ENCODE measurements around the gene NPEPL1. TPM values are rescaled to one million over a fixed set of nuclear protein-coding genes. Genes with fewer than 3 reads are reported as not detected.

NPEPL1 gene
- total RNA-seq, 1 experiment from 2014 or later = 23.4 TPM

- BruUV-seq (replicated peaks) = no TSS peak
- Mint-ChIP-seq H3K36me3 (ENCODE audit: insufficient read depth, unreplicated experiment) (peaks cover 7% of the 10 kb centered on the region), H3K27me3 (ENCODE audit: insufficient read depth, unreplicated experiment) (no peaks in the 10 kb centered on the region)
These were observed 3.3 kb downstream of the NPEPL1 start for GRCh38 chr20:58695895-58696375.

DNA sequence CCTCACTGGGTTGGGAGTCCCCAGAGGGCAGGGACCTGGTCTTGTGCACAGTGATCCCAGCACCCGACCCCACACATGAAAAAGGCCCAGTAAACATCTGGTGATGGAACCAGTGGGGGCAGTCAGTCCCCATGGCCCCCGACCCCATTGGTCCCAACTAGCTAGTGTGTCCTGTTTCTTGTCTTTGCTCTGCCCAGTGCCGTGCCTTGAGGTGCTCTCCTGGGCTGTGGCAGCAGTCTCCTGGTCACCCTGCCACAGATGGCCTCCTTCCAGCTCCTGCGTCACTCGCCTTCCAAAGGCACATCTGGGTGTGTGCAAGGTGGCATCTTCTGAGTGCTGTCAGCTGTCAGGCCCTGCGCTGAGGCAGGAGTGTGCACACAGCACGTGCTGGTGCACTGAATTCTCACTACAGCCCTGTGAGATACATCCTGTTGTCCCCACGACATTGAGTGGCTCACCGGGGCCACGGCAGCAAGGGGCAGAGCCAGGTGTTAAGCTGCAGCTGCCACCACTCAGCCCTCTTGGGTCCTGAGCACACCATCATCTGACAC lies 3.9 kb downstream of the NPEPL1 start:
- Mint-ChIP-seq H3K4me1 (ENCODE audit: insufficient read depth, unreplicated experiment) (no peaks in the 10 kb centered on the region), H3K9me3 (ENCODE audit: unreplicated experiment) (no peaks in the 10 kb centered on the region), H3K4me3 (ENCODE audit: unreplicated experiment) (no peak overlapping the region), H3K36me3 (ENCODE audit: insufficient read depth, unreplicated experiment) (peaks cover 8% of the 10 kb centered on the region), H3K27me3 (ENCODE audit: insufficient read depth, unreplicated experiment) (no peaks in the 10 kb centered on the region), H3K27ac (ENCODE audit: low read depth, unreplicated experiment) (no peak overlapping the region)
- intact Hi-C loops (cut with micrococcal nuclease) = no loop called here
- DNase-seq (ENCODE audit: unreplicated experiment) = no peak
- BruUV-seq (replicated peaks) = no TSS peak
- ChIA-PET CTCF (interaction anchor here (0.9 to 1.2 kb wide), 3 partner anchors 282 to 799 kb away, joined by 3 to 4 read pairs (median 3); no protein-coding TSS in a partner anchor), POLR2A (interaction anchor here (0.6 to 1.0 kb wide), 2 partner anchors 20 to 854 kb away, joined by 3 to 5 read pairs; no protein-coding TSS in a partner anchor)
- TF ChIP-seq CTCF (IDR thresholded peaks at IDR 0.05; ENCODE audit: unreplicated experiment) = no peak

More at GRCh38 chr20:58695895-58696375, 3.3 kb downstream of the NPEPL1 start:
- ChIA-PET CTCF (interaction anchor here (0.9 to 1.1 kb wide), 2 partner anchors 283 to 799 kb away, joined by 3 read pairs; no protein-coding TSS in a partner anchor), POLR2A (interaction anchor here (0.6 to 1.0 kb wide), 2 partner anchors 19 to 854 kb away, joined by 3 to 5 read pairs; no protein-coding TSS in a partner anchor)
- no peak for DNase-seq (ENCODE audit: unreplicated experiment)
- no peak overlapping the region for H3K27ac Mint-ChIP-seq (ENCODE audit: low read depth, unreplicated experiment)
- peaks cover 1% of the 10 kb centered on the region for H3K4me1 Mint-ChIP-seq (ENCODE audit: insufficient read depth, unreplicated experiment)
- intact Hi-C loops (cut with micrococcal nuclease) = no loop called here
- no peaks in the 10 kb centered on the region for H3K9me3 Mint-ChIP-seq (ENCODE audit: unreplicated experiment)
- TF ChIP-seq CTCF (IDR thresholded peaks at IDR 0.05; ENCODE audit: unreplicated experiment) = no peak
- no peak overlapping the region for H3K4me3 Mint-ChIP-seq (ENCODE audit: unreplicated experiment)

DNA sequence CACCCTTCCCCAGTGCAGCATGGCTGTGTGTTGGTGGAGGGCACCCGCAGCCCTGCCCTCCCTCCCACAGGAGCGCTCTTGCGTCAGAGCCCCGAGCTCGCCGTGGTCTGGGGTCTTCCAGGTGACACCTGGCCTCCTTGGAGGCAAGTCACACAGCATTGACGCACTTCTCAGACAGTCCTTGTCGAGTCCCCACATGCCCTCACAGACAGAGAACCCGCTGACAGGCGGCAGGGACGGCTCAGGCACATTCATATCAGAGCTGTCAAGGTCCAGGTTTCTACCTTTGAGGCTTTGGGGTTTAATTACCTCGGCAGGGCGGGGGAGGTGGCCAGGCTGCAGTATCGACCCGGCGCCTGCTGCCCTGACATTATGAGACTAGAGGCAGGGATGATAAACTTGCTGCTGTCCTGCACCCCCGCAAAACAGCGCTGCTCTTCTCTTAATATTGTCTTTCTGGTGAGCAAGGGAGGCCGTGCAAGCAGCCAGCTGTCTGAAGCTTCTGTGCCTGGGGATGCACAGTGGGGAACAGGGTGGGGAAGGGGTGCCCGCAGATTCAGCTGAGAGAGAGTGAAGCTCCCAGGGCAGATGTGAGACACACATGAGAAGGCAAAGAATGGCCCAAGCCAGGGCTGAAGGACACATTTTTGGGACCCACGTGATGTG lies 4.7 kb downstream of the NPEPL1 start:
- TF ChIP-seq CTCF (IDR thresholded peaks at IDR 0.05; ENCODE audit: unreplicated experiment) = no peak
- H3K4me1 Mint-ChIP-seq (ENCODE audit: insufficient read depth, unreplicated experiment) = no peaks in the 10 kb centered on the region
- peaks cover 14% of the 10 kb centered on the region for H3K36me3 Mint-ChIP-seq (ENCODE audit: insufficient read depth, unreplicated experiment)
- POLR2A ChIA-PET = no interaction called here
- H3K27me3 Mint-ChIP-seq (ENCODE audit: insufficient read depth, unreplicated experiment) = no peaks in the 10 kb centered on the region
- H3K4me3 Mint-ChIP-seq (ENCODE audit: unreplicated experiment) = no peak overlapping the region
- no peaks in the 10 kb centered on the region for H3K9me3 Mint-ChIP-seq (ENCODE audit: unreplicated experiment)
- CTCF ChIA-PET = interaction anchor here (1.2 kb wide), 1 partner anchor 758 kb away, joined by 4 read pairs; no protein-coding TSS in a partner anchor
- no TSS peak for BruUV-seq (replicated peaks)
- no peak overlapping the region for H3K27ac Mint-ChIP-seq (ENCODE audit: low read depth, unreplicated experiment)
- intact Hi-C loops (cut with micrococcal nuclease) = no loop called here
- no peak for DNase-seq (ENCODE audit: unreplicated experiment)

GRCh38 chr20:58697867-58698703 lies 5.5 kb downstream of the NPEPL1 start:
- no TSS peak for BruUV-seq (replicated peaks)
- POLR2A ChIA-PET = no interaction called here
- no peaks in the 10 kb centered on the region for H3K9me3 Mint-ChIP-seq (ENCODE audit: unreplicated experiment)
- no peak for DNase-seq (ENCODE audit: unreplicated experiment)
- peaks cover 19% of the 10 kb centered on the region for H3K36me3 Mint-ChIP-seq (ENCODE audit: insufficient read depth, unreplicated experiment)
- TF ChIP-seq CTCF (IDR thresholded peaks at IDR 0.05; ENCODE audit: unreplicated experiment) = no peak
- H3K27me3 Mint-ChIP-seq (ENCODE audit: insufficient read depth, unreplicated experiment) = no peaks in the 10 kb centered on the region
- CTCF ChIA-PET = no interaction called here
- H3K4me3 Mint-ChIP-seq (ENCODE audit: unreplicated experiment) = no peak overlapping the region
- intact Hi-C loops (cut with micrococcal nuclease) = no loop called here
- H3K4me1 Mint-ChIP-seq (ENCODE audit: insufficient read depth, unreplicated experiment) = no peaks in the 10 kb centered on the region
- no peak overlapping the region for H3K27ac Mint-ChIP-seq (ENCODE audit: low read depth, unreplicated experiment)

All from MCF 10A (cell line).